Esophagus muscularis mucosa (tissue), 4 donors: ENCODE data around the gene OR56A5. TPM values are rescaled to one million over a fixed set of nuclear protein-coding genes. Genes with fewer than 3 reads are reported as not detected.

ENCODE experiments used
- DNase-seq: peaks from one replicate; pipeline ENCODE4 v3.0.0-alpha.2; 2017; ENCODE audit errors: extremely low spot score
- H3K27ac ChIP-seq, 4 donors: fragments of 200-600 bp; sonication (generic); replicated peaks in 1 of 4; 1 replicate in 3 of 4; 2 replicates in 1 of 4; pipeline ENCODE4 v1.5.1; 2016 to 2019; ENCODE audit warnings: mild to moderate bottlenecking in 1 of 4
- H3K27me3 ChIP-seq, 4 donors: fragments of 200-600 bp; sonication (generic); one replicate each; pipeline versions ENCODE4 v1.5.1 to v1.6.0; 2016 to 2019
- H3K36me3 ChIP-seq, 4 donors: fragments of 200-600 bp; sonication (generic); one replicate each; pipeline ENCODE4 v1.5.1; 2016 to 2019
- H3K4me1 ChIP-seq, 4 donors: fragments of 200-600 bp; sonication (generic); one replicate each; pipeline ENCODE4 v1.5.1; 2016 to 2019
- H3K4me3 ChIP-seq, 4 donors: fragments of 200-600 bp; sonication (generic); 1 replicate in 2 of 4; 2 replicates in 2 of 4; pipeline ENCODE4 v1.5.1; 2016 to 2019; ENCODE audit warnings: mild to moderate bottlenecking in 4 of 4, moderate library complexity in 1 of 4
- H3K9me3 ChIP-seq, 4 donors: fragments of 200-600 bp; sonication (generic); 1 replicate in 3 of 4; 2 replicates in 1 of 4; pipeline ENCODE4 v1.5.1; 2016 to 2019
- CTCF ChIP-seq, 3 experiments: fragments of 200-600 bp in 2 of 3; fragments of 450-650 bp in 1 of 3; sonication (generic) in 2 of 3; IDR thresholded peaks; one replicate each; pipeline ENCODE4 v1.5.1; 2017 to 2019; ENCODE audit warnings: antibody characterized with exemption in 3 of 3, mild to moderate bottlenecking in 2 of 3, moderate library complexity in 1 of 3
- EP300 ChIP-seq: sonication (generic); formaldehyde crosslinking; IDR thresholded peaks from one replicate; pipeline ENCODE4 v1.6.1; 2017; ENCODE audit warnings: antibody characterized with exemption
- POLR2A ChIP-seq: fragments of 450-650 bp; IDR thresholded peaks from one replicate; pipeline ENCODE4 v1.6.1; 2017; ENCODE audit warnings: antibody characterized with exemption, moderate library complexity, mild to moderate bottlenecking, low read depth
- POLR2AphosphoS5 ChIP-seq, 2 donors: sonication (generic); formaldehyde crosslinking; IDR thresholded peaks; one replicate each; pipeline ENCODE4 v1.6.1; 2017; ENCODE audit warnings: antibody characterized with exemption in 2 of 2
- WGBS: methylation state at CpG from one replicate; pipeline ENCODE4 v1.1.5; 2018; 5-methylcytosine and 5-hydroxymethylcytosine counted together
- intact Hi-C: fragments of 100-400 bp; cut with DNase I; formaldehyde crosslinking; loops from one replicate; pipeline ENCODE4 v1.15.1; 2023
- total RNA-seq, 4 donors: library from RNA; depleted of rRNA; stranded (reverse); fragments of >200 nt; gene quantifications; one replicate each; pipeline versions ENCODE4 v1.1.0 to v1.2.1, GENCODE V29; 2016

Gene OR56A5
- total RNA-seq, 4 donors from 2014 or later: not detected

GRCh38 chr11:5928811-5929210 is 39.5 kb downstream of the OR56A5 start:
- WGBS: 89% methylated on average over 15 of the region's 15 CpGs
- intact Hi-C loops: no loop called here
- peaks cover 0 to 15% (median 2%) of the 10 kb centered on the region in 4 donors for H3K9me3 ChIP-seq

GRCh38 chr11:5928271-5928670 is 40.0 kb downstream of the OR56A5 start:
- Histone ChIP-seq H3K27me3 (no peaks in the 10 kb centered on the region), H3K4me1 (no peaks in the 10 kb centered on the region), H3K9me3 (peaks cover 0 to 20% (median 2%) of the 10 kb centered on the region in 4 donors), H3K4me3 (no peak overlapping the region), H3K27ac (no peak overlapping the region), H3K36me3 (no peaks in the 10 kb centered on the region)
- WGBS: 95% methylated on average over 17 of the region's 17 CpGs
- intact Hi-C loops: no loop called here
- no peak for TF ChIP-seq POLR2AphosphoS5 (IDR thresholded peaks at IDR 0.05)
- TF ChIP-seq POLR2A: no peak
- no peak for TF ChIP-seq EP300
- no peak for TF ChIP-seq CTCF (IDR thresholded peaks at IDR 0.05)
- no peak for DNase-seq

More at GRCh38 chr11:5928811-5929210, 39.5 kb downstream of the OR56A5 start:
- Histone ChIP-seq H3K4me1 (no peaks in the 10 kb centered on the region), H3K27ac (no peak overlapping the region), H3K36me3 (no peaks in the 10 kb centered on the region), H3K27me3 (no peaks in the 10 kb centered on the region), H3K4me3 (no peak overlapping the region)
- TF ChIP-seq CTCF (IDR thresholded peaks at IDR 0.05) (no peak), EP300 (no peak), POLR2A (no peak), POLR2AphosphoS5 (IDR thresholded peaks at IDR 0.05) (no peak)
- DNase-seq: peak; percentile 87

- H3K27me3 ChIP-seq: no peaks in the 10 kb centered on the region
- intact Hi-C loops: no loop called here
- TF ChIP-seq POLR2AphosphoS5 (IDR thresholded peaks at IDR 0.05): no peak
- no peak for TF ChIP-seq POLR2A
- TF ChIP-seq EP300: no peak
- TF ChIP-seq CTCF (IDR thresholded peaks at IDR 0.05): no peak
Measured at GRCh38 chr11:5923794-5924193, 44.5 kb downstream of the OR56A5 start.

GRCh38 chr11:5923427-5923776 is 44.9 kb downstream of the OR56A5 start:
- TF ChIP-seq POLR2AphosphoS5 (IDR thresholded peaks at IDR 0.05): no peak
- no peak for TF ChIP-seq CTCF (IDR thresholded peaks at IDR 0.05)
- TF ChIP-seq EP300: no peak
- no peak for TF ChIP-seq POLR2A
- intact Hi-C loops: no loop called here
- H3K36me3 ChIP-seq: no peaks in the 10 kb centered on the region
- H3K4me3 ChIP-seq: no peak overlapping the region
- H3K27me3 ChIP-seq: no peaks in the 10 kb centered on the region
- DNase-seq: no peak
- peaks cover 0 to 24% (median 2%) of the 10 kb centered on the region in 4 donors for H3K9me3 ChIP-seq
- H3K4me1 ChIP-seq: no peaks in the 10 kb centered on the region
- no peak overlapping the region for H3K27ac ChIP-seq

More at GRCh38 chr11:5923794-5924193, 44.5 kb downstream of the OR56A5 start:
- Histone ChIP-seq H3K27ac (no peak overlapping the region), H3K4me1 (no peaks in the 10 kb centered on the region), H3K9me3 (peaks cover 0 to 24% (median 2%) of the 10 kb centered on the region in 4 donors), H3K4me3 (no peak overlapping the region), H3K36me3 (no peaks in the 10 kb centered on the region)
- DNase-seq: no peak

GRCh38 chr11:5922749-5923426 is 45.4 kb downstream of the OR56A5 start:
- TF ChIP-seq EP300: no peak
- no peak for TF ChIP-seq POLR2AphosphoS5 (IDR thresholded peaks at IDR 0.05)
- no peak for TF ChIP-seq POLR2A
- no peak for TF ChIP-seq CTCF (IDR thresholded peaks at IDR 0.05)
- Histone ChIP-seq H3K4me1 (no peaks in the 10 kb centered on the region), H3K4me3 (no peak overlapping the region), H3K27me3 (no peaks in the 10 kb centered on the region), H3K27ac (no peak overlapping the region), H3K9me3 (peaks cover 0 to 24% (median 2%) of the 10 kb centered on the region in 4 donors), H3K36me3 (no peaks in the 10 kb centered on the region)
- peak; percentile 81 for DNase-seq
- intact Hi-C loops: no loop called here
- 83% methylated on average over 2 of the region's 2 CpGs for WGBS
